ENCODE measurements around the gene CPD. TPM values are rescaled to one million over a fixed set of nuclear protein-coding genes. Genes with fewer than 3 reads are reported as not detected.
"Not testable (repeated sequence)": the region's sequence is repeated elsewhere in the genome, so short reads cannot be mapped to it uniquely, and the experiment has no call there.

The CPD gene
- total RNA-seq, 2 donors from 2014 or later = 55.2 to 109 TPM

- H3K27ac ChIP-seq = no peak overlapping the region
- H3K4me1 ChIP-seq (ENCODE audit: control insufficient read depth in 1 of 2, low read depth in 2 of 2) = peaks cover 5 to 12% of the 10 kb centered on the region in 2 donors
- no peak overlapping the region for H3K4me3 ChIP-seq
- DNase-seq (ENCODE audit: low spot score) (no peak), ATAC-seq (ENCODE audit: insufficient number of reproducible peaks, low FRiP score, low read depth) (no peak)
- H3K36me3 ChIP-seq = peaks cover 33% of the 10 kb centered on the region
- TF ChIP-seq CTCF (IDR thresholded peaks at IDR 0.05) = no peak
- H3K9me3 ChIP-seq = no peaks in the 10 kb centered on the region
- H3K27me3 ChIP-seq (replicated peaks; ENCODE audit: insufficient read depth) = no peaks in the 10 kb centered on the region
Measured at GRCh38 chr17:30454635-30455034, 75.9 kb downstream of the CPD start.

GRCh38 chr17:30458371-30458770 lies 79.6 kb downstream of the CPD start:
- H3K27ac ChIP-seq = no peak overlapping the region

GRCh38 chr17:30458797-30459413 lies 80.2 kb downstream of the CPD start:
- not testable (repeated sequence) for H3K27ac ChIP-seq; DNase-seq (ENCODE audit: low spot score); H3K4me3 ChIP-seq; H3K27me3 ChIP-seq (replicated peaks; ENCODE audit: insufficient read depth); ATAC-seq (ENCODE audit: insufficient number of reproducible peaks, low FRiP score, low read depth); H3K9me3 ChIP-seq; H3K4me1 ChIP-seq (ENCODE audit: control insufficient read depth in 1 of 2, low read depth in 2 of 2)
- peaks cover 33% of the 10 kb centered on the region for H3K36me3 ChIP-seq

More at GRCh38 chr17:30458371-30458770, 79.6 kb downstream of the CPD start:
- Histone ChIP-seq H3K4me1 (ENCODE audit: control insufficient read depth in 1 of 2, low read depth in 2 of 2) (no peaks in the 10 kb centered on the region), H3K36me3 (peaks cover 36% of the 10 kb centered on the region), H3K9me3 (no peaks in the 10 kb centered on the region), H3K27me3 (replicated peaks; ENCODE audit: insufficient read depth) (no peaks in the 10 kb centered on the region), H3K4me3 (no peak overlapping the region)
- TF ChIP-seq CTCF (IDR thresholded peaks at IDR 0.05) = no peak
- DNase-seq (ENCODE audit: low spot score) (no peak), ATAC-seq (ENCODE audit: insufficient number of reproducible peaks, low FRiP score, low read depth) (no peak)

GRCh38 chr17:30468465-30468864 lies 89.7 kb downstream of the CPD start:
- TF ChIP-seq CTCF (IDR thresholded peaks at IDR 0.05) = no peak
- no peaks in the 10 kb centered on the region for H3K27me3 ChIP-seq (replicated peaks; ENCODE audit: insufficient read depth)
- H3K9me3 ChIP-seq = no peaks in the 10 kb centered on the region
- no peak overlapping the region for H3K4me3 ChIP-seq
- peaks cover 5 to 13% of the 10 kb centered on the region in 2 donors for H3K4me1 ChIP-seq (ENCODE audit: control insufficient read depth in 1 of 2, low read depth in 2 of 2)
- ATAC-seq (ENCODE audit: insufficient number of reproducible peaks, low FRiP score, low read depth) (no peak), DNase-seq (ENCODE audit: low spot score) (no peak)
- H3K27ac ChIP-seq = no peak overlapping the region
- H3K36me3 ChIP-seq = peaks cover 3% of the 10 kb centered on the region

GRCh38 chr17:30472238-30472890 lies 93.6 kb downstream of the CPD start:
- peak overlapping the region; percentile 62 for H3K27ac ChIP-seq
- H3K4me3 ChIP-seq = peak overlapping the region; percentile 60

More at GRCh38 chr17:30472238-30472890, 93.6 kb downstream of the CPD start:
- no peak for TF ChIP-seq CTCF (IDR thresholded peaks at IDR 0.05)
- H3K4me1 ChIP-seq (ENCODE audit: control insufficient read depth in 1 of 2, low read depth in 2 of 2) = peaks cover 5 to 23% of the 10 kb centered on the region in 2 donors
- no peaks in the 10 kb centered on the region for H3K9me3 ChIP-seq
- ATAC-seq (ENCODE audit: insufficient number of reproducible peaks, low FRiP score, low read depth) (no peak), DNase-seq (ENCODE audit: low spot score) (no peak)
- no peaks in the 10 kb centered on the region for H3K27me3 ChIP-seq (replicated peaks; ENCODE audit: insufficient read depth)
- H3K36me3 ChIP-seq = no peaks in the 10 kb centered on the region

Data from thoracic aorta (tissue), 2 donors.